ENCODE data around the gene CRHR2.

CRHR2 gene

GRCh38 chr7:30679664-30680063 lies 2.6 kb downstream of the CRHR2 start:
- DNase-seq (ENCODE audit: low read depth), result no peak

GRCh38 chr7:30678805-30679204 lies 3.5 kb downstream of the CRHR2 start:
- DNase-seq (ENCODE audit: low read depth), result no peak

DNA sequence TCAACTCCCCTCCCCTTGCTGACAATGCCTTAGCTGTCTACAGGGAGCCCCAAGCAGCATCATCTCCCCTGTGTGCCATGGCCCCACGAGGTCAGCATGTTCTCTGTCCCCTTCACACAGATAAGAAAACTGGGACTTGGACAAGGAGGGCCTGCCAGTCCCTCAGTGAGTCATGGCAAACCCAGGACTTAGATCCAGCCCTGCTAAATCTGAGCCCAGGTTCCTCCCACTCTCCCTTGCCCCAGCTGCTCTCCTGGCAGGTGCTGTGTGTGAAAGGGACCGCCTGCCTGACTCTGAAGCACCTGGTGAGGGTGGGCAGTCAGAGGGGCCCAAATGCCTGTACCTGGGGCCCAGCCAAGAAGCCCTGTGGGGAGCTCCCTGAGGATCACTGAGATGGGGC lies 7.4 kb downstream of the CRHR2 start:
- DNase-seq (ENCODE audit: low read depth), result no peak

DNA sequence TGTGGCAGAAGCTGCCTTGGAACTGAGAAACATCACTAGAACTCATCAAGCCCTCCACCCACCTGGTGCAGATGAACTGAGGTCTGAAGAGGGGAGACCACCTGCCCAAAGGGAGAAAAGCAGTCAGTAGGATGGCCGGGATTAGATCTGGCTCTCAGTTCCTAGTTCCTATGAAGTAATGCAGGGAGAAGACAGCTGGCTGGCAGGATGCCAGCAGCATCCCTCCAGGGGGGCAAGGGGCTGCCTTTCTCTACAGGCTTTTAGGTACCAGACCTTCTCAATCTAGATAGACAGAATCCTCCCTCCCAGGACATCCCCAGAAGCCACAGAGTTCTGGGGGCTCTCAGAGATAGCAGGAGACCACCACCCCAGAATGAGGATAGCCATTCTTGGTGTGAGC lies 7.8 kb downstream of the CRHR2 start:
- no peak for DNase-seq (ENCODE audit: low read depth)

GRCh38 chr7:30671793-30672465 lies 10.3 kb downstream of the CRHR2 start:
- no peak for DNase-seq (ENCODE audit: low read depth)

- no peak for DNase-seq (ENCODE audit: low read depth)
Observed at GRCh38 chr7:30668102-30668501, 14.2 kb downstream of the CRHR2 start.

GRCh38 chr7:30667172-30667571 lies 15.1 kb downstream of the CRHR2 start:
- DNase-seq (ENCODE audit: low read depth), result no peak

GRCh38 chr7:30665449-30665848 lies 16.8 kb downstream of the CRHR2 start:
- no peak for DNase-seq (ENCODE audit: low read depth)

DNA sequence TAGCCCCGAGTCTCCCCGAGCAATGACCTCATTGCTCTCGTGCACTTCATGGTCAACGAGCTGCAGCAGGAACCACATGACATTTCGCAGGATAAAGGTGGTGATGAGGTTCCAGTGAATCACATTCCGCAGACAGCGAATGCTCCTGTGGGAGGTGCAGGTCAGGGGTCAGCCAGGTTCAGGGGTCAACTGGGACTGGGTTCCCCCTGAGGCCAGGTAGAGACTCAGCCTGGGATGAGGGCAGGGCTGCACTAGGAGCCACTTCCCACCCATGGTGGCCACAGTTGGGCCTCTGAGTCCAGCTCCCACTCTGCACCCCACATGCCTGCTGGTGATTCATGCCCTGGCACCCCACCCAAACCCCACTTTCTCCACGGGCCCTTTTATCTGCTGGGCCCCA lies 17.2 kb downstream of the CRHR2 start:
- no peak for DNase-seq (ENCODE audit: low read depth)

GRCh38 chr7:30664184-30664885 lies 17.9 kb downstream of the CRHR2 start:
- no peak for DNase-seq (ENCODE audit: low read depth)

DNA sequence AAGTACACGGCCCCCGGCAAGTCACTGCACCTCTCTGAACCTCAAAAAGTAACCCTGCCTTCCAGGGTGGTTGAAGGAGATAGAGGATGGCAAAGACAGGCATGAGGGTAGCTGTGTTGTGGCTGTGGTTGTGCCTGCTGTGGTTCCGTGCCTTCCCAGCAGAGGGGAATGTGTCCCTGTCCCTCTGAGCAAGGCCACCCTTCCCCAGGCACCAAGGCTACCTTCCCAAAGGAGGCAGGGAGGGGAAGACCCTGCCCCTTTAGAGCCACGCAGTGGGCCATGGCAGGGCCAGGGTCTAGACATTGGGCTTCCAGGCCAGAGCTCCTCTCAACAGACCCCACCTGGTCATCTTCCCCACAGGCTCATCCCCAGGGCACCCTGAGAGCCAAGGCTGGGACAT lies 18.8 kb downstream of the CRHR2 start:
- no peak for DNase-seq (ENCODE audit: low read depth)

- no peak for DNase-seq (ENCODE audit: low read depth)
Observed at GRCh38 chr7:30662431-30662939, 19.8 kb downstream of the CRHR2 start.

DNA sequence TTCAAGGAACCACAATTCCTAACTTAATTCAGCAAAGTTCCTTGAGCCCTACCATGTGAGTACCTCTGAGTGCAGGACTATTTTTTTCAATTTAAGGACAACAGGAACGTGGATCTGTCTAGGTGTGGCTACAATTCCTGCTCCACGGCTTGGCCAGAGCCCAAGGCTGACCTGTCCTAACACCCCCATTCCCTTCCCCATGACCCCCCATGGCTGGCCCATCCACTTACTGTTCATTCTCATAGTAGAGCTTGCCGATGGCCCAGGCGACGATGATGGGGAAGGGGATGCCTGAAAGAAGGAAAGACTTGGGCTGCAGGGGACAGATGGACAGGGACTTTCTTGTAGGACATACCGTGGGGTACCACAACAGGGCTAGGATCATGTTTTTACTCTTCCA lies 20.3 kb downstream of the CRHR2 start:
- no peak for DNase-seq (ENCODE audit: low read depth)

GRCh38 chr7:30660331-30661255 lies 21.7 kb downstream of the CRHR2 start:
- no peak for DNase-seq (ENCODE audit: low read depth)

- DNase-seq (ENCODE audit: low read depth), result no peak
Observed at GRCh38 chr7:30659312-30659711, 22.9 kb downstream of the CRHR2 start.

- no peak for DNase-seq (ENCODE audit: low read depth)
Observed at GRCh38 chr7:30658479-30659074, 23.7 kb downstream of the CRHR2 start.

- DNase-seq (ENCODE audit: low read depth), result no peak
Observed at GRCh38 chr7:30657131-30657530, 25.1 kb downstream of the CRHR2 start.

DNA sequence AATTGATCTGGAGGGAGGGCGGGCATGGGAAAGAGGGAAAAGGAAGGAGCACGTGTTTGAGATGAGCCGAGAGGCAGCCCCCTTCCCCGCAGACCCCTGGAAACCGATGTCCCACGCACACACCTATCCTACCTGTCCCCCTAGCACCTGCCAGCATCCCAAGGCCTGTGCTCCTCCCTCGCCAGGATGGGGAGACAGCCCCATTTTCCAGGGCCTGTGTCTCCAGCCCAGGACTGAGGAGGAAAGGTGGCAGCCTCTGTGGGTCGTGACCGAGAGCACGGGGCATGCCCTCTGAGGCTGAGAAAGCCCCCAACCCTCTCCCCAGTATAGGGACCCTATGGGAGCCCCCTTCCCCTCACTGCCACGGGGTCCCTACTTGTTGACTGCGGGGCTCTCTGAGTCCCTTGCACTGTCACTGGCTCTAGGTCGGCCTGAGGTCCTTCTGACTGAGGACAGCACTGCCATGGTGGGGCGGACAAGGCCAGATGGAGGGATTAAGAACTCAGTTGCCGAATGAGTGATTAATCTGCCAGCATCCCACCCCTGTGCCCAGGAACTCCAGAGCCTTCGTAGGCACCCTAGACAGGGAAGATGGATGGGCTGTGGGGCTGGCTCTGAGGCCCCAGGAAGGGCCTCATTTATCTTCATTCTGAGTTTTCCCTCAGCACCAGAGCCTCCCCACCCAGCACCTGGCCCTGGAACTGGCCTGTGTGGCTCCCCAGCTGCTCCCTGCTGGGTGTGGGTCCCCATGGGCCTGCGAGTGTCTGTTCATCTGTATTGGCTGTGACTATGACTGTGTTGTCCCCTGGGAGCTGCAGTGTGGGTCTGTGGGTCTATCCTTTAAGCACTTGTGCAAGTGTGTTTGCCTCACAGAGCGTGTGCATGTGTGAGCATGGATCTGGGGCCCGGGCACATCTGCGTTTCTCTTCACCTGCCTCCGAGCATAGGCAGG lies 26.0 kb downstream of the CRHR2 start:
- DNase-seq (ENCODE audit: low read depth), result no peak

- DNase-seq (ENCODE audit: low read depth), result no peak
Observed at GRCh38 chr7:30655096-30655970, 26.9 kb downstream of the CRHR2 start.

Data from T follicular helper cell (primary cell).